Gastrocnemius medialis (tissue), 4 donors: Measurements from ENCODE around the gene RTL5.

Source experiments
- POLR2A ChIP-seq, 2 donors: fragments of 450-650 bp; IDR thresholded peaks; one replicate each; pipeline ENCODE4 v1.6.1; 2017; ENCODE audit warnings: antibody characterized with exemption in 2 of 2, mild to moderate bottlenecking in 2 of 2, moderate library complexity in 2 of 2
- TF ChIP-seq, protein P1 (sequence below), 5 experiments: fragments of 450-650 bp in 3 of 5; fragments of 200-600 bp in 2 of 5; sonication (generic) in 2 of 5; IDR thresholded peaks in 4 of 5; conservative IDR thresholded peaks in 1 of 5; 1 replicate in 4 of 5; 2 replicates in 1 of 5; pipeline ENCODE4 v1.5.1; 2016 to 2019; ENCODE audit warnings: antibody characterized with exemption in 5 of 5, mild to moderate bottlenecking in 3 of 5, moderate library complexity in 3 of 5

- TF ChIP-seq, protein P1, sequence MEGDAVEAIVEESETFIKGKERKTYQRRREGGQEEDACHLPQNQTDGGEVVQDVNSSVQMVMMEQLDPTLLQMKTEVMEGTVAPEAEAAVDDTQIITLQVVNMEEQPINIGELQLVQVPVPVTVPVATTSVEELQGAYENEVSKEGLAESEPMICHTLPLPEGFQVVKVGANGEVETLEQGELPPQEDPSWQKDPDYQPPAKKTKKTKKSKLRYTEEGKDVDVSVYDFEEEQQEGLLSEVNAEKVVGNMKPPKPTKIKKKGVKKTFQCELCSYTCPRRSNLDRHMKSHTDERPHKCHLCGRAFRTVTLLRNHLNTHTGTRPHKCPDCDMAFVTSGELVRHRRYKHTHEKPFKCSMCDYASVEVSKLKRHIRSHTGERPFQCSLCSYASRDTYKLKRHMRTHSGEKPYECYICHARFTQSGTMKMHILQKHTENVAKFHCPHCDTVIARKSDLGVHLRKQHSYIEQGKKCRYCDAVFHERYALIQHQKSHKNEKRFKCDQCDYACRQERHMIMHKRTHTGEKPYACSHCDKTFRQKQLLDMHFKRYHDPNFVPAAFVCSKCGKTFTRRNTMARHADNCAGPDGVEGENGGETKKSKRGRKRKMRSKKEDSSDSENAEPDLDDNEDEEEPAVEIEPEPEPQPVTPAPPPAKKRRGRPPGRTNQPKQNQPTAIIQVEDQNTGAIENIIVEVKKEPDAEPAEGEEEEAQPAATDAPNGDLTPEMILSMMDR (IDR thresholded peaks at IDR 0.05 in 4 of 5, conservative IDR thresholded peaks at IDR 0.05 in 1 of 5) = no peak
- no peak for TF ChIP-seq POLR2A (IDR thresholded peaks at IDR 0.05)
These were observed 8.1 kb downstream of the RTL5 start for GRCh38 chrX:72123471-72124185.
